Measurements from ENCODE around the gene CYP11A1.

Gene CYP11A1

DNA sequence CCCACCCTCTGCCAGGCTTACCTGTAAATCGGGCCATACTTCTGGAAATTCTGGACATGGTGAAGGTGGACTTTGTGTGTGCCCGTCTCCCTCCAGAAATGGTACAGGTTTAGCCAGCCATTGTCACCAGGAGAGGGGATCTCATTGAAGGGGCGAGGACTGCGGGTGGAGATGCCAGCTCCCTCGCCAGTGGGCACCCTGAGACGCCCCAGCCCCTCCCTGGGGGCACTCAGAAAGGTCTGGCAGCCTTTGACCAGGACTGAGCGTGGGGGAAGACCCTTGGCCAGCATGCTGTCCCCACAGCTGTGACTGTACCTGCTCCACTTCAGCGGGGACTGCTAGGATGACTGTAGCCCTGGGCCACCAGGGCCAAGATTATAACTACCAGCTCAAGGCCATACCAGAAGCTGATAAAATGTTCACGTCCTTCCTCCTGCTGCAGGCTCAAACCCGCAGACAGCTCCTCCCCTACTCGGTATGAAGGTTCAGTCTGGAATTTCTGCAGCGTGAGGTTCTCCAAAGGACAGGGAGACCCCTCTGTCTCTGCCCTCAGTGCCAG, at the start of gene CYP11A1:
CYP11A1 (minus strand) TSS at position 351 of the 559 bp plus-strand sequence; CDS start at position 290, 61 bp downstream.
- no peak for DNase-seq (ENCODE audit: low read depth in 3 of 3, low spot score in 1 of 3)

- DNase-seq (ENCODE audit: low read depth in 3 of 3, low spot score in 1 of 3): no peak
These were observed 49.8 kb upstream of the CYP11A1 start for GRCh38 chr15:74417225-74417624.

DNA sequence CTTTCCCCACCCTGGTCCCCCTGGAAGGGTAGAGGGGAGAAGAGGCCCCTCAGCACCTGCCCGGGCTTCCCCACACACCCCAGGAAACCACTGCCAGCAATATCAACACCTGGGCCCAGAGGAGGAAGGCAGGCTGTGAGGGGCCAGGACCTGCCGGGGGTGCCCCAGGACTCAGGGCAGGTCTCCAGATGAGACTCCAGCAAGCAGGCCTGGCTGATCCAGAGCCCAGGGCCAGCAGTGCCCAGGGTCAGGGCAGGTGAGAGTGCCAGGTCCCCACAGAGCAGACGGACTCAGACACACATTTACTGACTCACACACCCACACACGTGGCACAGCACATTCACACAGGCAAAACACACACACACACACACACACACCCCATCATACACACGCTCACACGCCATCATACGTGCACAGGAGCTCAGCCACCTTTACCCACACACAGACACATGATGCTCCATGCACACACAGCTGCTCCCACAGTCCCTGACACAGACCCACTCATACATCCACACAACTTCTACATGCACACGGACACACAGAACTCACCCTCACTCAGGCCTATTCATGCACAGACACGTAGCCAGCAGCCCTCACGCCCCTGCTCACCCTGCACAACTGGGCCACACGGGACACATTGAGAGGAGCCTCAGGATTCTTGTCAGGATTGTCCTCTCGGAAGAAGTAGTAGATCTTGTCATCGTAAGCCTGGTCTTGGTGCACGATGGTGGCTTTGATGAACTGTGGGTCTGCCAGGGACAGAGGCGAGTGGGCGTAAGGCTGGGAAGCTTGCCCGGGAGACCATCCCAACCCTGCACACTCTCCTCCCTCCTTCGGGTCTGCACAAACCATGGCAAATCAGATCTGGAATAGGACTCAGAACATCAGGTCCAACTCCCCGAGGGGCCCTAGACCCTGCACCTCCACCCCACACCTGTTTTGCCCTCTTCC, 48.8 kb upstream of the CYP11A1 start:
- DNase-seq (ENCODE audit: low read depth in 3 of 3, low spot score in 1 of 3): no peak

DNA sequence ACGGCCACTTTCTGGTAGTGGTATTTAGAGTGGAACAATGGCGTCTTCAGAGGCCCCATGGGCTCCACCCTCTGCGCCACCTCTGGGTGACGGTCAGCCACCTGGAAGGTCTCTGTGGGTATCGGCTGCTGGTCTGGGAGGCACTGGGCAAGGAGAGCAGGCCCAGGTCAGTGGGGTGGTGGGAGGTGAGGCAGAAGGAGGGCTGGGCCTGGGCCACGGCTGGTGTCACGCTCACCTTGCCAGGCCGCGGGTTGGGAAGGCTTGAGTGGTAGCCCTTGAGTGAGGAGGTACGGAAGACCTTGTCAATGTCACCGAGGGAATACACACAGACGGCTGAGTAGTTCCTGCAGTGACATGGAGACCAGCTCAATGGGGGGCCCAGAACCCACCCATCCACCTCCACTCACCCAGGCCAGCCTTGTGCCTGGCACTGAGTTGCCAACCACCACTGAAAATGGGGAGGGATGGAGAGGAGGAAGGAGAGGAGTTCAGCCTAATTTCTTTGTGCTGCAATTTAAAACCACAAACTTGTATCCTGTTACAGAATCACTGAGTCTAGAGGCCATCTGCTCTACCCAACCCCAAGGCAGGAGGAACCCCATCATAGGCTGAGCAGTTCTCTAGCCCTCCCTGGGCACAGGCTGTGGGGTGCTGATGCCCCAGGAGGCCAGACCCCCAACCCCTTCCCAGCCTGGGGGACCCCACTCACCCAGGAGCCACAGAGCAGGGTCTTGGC, 47.3 kb upstream of the CYP11A1 start:
- no peak for DNase-seq (ENCODE audit: low read depth in 3 of 3, low spot score in 1 of 3)

DNA sequence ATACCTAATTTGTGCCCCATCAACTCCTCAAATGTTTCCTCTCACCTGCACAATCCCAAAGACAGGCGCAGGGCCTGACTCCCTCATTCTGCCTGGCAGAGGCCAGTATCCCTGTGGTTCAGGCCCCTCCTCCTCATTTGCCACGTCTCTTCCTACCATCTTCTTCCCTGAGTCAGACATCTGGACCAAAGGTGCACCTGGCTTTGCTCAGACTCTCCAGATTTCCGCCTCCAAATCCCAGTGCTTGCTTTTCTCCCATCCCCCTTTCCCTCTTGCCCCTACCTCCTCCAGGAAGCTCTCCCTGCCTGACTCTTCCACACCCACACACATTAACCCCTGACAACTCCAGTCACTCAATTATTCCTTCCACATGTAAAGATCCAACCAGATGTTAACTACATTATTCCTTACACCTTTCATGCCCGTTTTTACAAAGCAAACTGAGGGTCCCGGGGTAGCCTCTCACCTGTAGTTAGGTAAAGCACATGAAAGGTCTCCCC, 46.7 kb upstream of the CYP11A1 start:
- no peak for DNase-seq (ENCODE audit: low read depth in 3 of 3, low spot score in 1 of 3)

DNA sequence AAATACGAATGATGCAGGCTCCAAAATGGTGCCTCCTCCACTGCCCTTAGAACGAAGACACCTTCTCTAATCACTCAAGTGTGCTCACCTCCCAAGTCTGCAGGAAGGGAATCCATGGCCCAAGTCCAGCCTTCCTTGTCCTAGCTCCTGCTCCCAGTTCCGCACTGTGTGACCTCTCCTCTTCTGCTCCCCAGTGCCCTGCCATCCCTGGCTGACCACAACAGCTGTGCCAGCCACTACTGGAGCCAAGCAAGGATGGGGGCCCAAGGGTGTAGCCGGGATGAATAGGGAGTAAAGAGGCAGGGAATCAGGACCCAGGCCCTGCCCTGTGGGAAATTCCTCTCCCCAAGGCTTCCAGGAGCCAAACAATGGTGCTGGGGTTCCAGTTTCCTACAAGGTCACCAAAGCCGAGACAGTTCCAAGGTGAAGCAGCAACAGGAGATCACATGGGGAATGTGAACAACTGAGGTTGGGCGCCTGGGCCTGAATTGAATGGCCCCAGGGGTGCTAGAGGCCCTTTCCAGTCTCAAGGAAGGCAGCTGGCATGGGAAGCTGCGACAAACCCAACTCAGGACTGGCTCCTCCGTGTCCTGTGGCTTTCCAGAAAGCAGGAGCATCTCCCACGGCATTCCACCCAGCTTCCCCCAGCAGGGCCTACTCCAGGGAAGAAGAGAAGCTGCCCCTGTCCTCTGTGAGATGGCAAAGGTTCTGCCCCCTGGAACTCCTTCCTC, 46.1 kb upstream of the CYP11A1 start:
- DNase-seq (ENCODE audit: low read depth in 3 of 3, low spot score in 1 of 3): no peak

DNA sequence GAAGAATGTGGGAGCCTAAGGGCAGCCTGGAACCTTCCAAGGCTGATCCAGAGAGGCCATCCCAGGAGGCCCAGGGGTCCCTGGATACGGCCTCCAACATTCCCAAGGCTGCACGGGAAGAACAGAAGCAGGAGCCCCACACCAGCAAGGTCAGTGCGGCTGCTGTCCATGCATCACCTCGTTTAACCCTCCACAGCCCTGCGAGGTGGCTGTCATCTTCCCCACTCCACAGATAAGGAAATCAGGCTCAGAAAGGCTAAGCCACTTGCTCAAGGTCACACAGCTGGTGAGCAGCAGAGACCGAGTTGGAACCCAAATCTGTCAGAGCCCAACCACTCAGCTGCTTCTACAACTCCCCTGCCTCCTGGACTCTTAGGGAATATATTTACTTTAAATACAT, 44.7 kb upstream of the CYP11A1 start:
- DNase-seq (ENCODE audit: low read depth in 3 of 3, low spot score in 1 of 3): no peak

DNA sequence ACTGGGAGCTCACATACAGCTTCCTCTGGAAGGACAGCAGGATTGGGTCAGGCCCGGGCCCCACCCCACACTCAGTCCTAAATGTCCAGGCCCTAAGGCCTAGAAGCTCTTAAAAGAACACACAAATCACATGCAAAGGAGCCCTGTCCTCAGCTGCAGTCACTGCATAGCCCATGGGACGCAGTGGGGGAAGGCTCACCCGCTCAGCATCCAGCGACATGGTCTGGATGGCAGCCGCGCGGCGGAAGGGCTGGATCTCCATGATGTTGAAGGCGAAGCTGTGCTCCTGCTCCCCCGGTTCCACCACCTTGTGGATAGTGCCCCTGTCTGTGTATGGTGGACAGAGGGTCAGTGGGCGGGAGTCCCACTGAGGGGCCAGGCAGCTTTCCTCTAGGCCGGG, 44.2 kb upstream of the CYP11A1 start:
- DNase-seq (ENCODE audit: low read depth in 3 of 3, low spot score in 1 of 3): no peak

- DNase-seq (ENCODE audit: low read depth in 3 of 3, low spot score in 1 of 3): no peak
These were observed 43.1 kb upstream of the CYP11A1 start for GRCh38 chr15:74410502-74410901.

- no peak for DNase-seq (ENCODE audit: low read depth in 3 of 3, low spot score in 1 of 3)
These were observed 41.8 kb upstream of the CYP11A1 start for GRCh38 chr15:74409225-74409624.

GRCh38 chr15:74408815-74409214, 41.4 kb upstream of the CYP11A1 start:
- no peak for DNase-seq (ENCODE audit: low read depth in 3 of 3, low spot score in 1 of 3)

- DNase-seq (ENCODE audit: low read depth in 3 of 3, low spot score in 1 of 3): no peak
These were observed 40.9 kb upstream of the CYP11A1 start for GRCh38 chr15:74408385-74408784.

DNA sequence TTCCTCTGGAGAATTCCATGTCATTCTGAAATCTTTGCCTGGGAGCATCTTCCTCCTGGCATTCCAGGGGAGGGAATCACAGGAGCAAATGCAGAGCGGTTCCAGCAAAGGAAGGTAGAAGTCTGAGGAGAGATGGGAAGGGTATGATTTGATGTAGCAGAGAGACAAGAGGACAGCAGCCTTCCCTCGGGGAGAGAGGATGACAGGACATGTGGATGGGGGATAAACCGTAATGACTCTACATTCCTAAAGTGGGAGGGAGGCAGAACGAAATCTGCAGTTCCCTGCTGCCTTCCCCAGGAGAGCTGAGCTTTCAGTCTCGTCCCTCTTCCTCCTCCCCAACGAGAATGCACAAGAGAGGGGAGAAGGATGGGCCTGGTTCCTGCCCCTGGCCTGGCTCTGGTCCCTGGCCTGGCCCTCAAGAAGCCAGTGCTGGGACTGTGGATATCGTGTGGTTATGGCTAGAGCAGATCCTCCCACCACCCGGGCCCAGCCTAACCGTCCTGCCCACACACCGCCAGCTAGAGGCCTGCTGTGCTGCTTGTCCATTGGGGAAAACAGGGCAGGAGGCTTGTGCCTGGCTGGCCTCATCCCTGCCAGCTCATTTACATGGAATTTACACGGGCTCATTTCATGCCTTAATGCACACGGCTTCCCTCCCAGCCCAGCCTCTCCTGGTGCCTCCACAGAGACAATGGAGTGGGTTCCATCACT, 39.7 kb upstream of the CYP11A1 start:
- no peak for DNase-seq (ENCODE audit: low read depth in 3 of 3, low spot score in 1 of 3)

DNA sequence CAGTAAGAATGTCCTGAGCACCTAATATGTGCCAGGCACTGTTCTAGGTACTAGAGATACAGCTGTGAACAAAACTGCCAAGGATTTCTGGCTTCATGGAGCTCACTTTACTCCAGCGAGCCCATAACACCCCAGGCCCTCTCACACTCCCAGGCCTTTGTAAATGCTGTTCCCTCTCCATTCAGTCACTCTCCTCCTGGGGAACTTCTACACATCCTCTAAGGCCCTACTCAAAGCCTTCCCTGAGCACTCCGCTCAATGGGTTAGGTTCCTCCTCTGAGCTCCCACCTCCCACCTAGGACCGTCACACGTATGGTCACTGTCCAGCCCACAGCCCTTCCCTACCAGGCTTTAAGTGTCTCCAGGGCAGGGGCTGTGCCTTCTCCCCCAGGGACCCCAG, 39.1 kb upstream of the CYP11A1 start:
- no peak for DNase-seq (ENCODE audit: low read depth in 3 of 3, low spot score in 1 of 3)

DNA sequence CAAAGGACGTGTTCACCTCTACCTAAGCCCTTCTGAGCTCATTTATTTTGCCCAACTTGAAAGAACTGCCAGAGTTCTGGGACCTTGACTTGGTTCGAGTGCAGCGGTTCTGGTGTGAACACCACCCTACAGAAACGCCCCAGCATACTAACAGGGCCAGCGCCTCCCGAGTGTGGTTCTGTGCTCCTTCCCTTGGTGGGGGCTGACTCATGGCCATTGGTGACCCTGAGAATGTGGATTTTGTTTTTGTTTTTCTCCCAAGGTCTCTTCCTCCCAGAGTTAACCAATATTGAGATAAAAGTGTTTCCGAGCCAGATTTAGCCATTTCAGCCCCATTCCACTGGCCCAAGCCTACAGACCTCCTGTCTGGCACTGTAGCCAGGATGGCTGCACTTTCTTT, 38.4 kb upstream of the CYP11A1 start:
- DNase-seq (ENCODE audit: low read depth in 3 of 3, low spot score in 1 of 3): no peak

GRCh38 chr15:74403991-74404563, 36.6 kb upstream of the CYP11A1 start:
- DNase-seq (ENCODE audit: low read depth in 3 of 3, low spot score in 1 of 3): no peak

GRCh38 chr15:74403588-74403919, 36.1 kb upstream of the CYP11A1 start:
- DNase-seq (ENCODE audit: low read depth in 3 of 3, low spot score in 1 of 3): no peak

DNA sequence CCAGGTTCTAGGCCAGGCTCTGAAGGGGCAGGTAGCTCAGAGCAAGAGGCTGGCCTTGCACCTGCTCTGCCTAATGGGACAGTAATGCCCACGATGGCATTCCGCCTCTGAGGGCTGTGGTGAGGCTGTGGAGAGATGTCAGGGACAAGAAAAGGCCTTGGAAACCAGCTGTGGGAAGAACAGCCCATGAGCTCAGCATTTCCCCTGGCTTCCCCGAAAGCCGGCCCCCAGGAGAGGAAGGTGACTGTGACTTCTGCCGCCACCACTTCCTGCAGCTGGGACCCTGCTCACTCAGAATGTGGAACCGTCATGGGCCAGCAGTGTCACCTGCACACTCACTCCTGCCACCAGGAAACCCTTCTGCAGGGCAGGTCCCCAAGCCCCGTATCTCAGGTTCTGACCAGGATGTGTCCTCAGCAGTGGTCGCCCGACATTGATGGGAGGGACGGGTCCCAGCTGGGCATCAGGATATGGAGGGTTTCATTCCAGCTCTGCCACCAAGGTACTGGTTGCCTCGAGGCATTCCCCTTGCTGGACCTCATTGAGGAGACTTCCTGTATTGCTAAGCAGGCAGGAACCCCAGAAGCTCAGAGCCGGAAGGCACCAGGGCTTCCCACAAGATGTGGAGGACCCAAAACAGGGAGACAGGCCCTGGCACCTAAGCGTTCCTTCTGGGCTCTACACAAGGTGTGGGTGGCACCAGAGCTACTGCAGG, 35.6 kb upstream of the CYP11A1 start:
- peak; percentile 20 to 54 (median 33) for DNase-seq (ENCODE audit: low read depth in 3 of 3, low spot score in 1 of 3)

- no peak for DNase-seq (ENCODE audit: low read depth in 3 of 3, low spot score in 1 of 3)
These were observed 34.9 kb upstream of the CYP11A1 start for GRCh38 chr15:74402337-74402841.

Data from stimulated activated CD4-positive, alpha-beta T cell treated with anti-CD3 and anti-CD28 coated beads, TNF-alpha, amount 100 ng/mL, for 1 hour (primary cell).